GM19452 (cell line): Measurements from ENCODE around the gene CDHR5.

Experiments used
- ATAC-seq: cut with Tn5 transposase; IDR thresholded peaks from one replicate; pipeline ENCODE4 v1.9.1; 2021; ENCODE audit not compliant: unreplicated experiment

CDHR5 gene

GRCh38 chr11:611001-611996 lies 13.5 kb downstream of the CDHR5 start:
- no peak for ATAC-seq

GRCh38 chr11:610146-610801 lies 14.5 kb downstream of the CDHR5 start:
- ATAC-seq, result no peak

- ATAC-seq, result no peak
Measured at GRCh38 chr11:609341-609811, 15.4 kb downstream of the CDHR5 start.

GRCh38 chr11:608791-609251 lies 15.9 kb downstream of the CDHR5 start:
- no peak for ATAC-seq

DNA sequence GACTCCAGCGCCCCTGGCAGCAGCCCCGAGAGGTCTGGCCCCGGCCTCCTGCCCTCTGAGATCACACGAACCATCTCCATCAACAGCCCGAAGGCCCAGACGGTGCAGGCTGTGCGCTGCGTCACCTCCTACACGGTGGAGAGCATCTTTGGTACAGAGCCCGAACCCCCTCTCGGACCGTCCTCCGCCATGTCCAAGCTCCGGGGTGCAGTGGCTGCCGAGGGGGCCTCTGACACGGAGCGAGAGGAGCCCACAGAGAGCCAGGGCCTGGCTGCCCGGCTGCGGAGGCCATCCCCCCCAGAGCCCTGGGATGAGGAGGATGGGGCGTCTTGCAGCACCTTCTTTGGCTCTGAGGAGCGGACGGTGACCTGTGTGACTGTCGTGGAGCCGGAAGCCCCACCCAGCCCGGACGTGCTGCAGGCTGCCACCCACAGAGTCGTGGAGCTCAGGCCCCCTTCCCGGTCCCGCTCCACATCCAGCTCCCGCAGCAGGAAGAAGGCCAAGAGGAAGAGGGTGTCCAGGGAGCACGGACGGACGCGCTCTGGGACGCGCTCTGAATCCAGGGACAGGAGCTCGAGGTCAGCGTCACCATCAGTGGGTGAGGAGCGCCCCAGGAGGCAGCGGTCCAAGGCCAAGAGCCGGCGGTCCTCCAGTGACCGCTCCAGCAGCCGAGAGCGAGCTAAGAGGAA lies 16.6 kb downstream of the CDHR5 start:
- ATAC-seq, result no peak

DNA sequence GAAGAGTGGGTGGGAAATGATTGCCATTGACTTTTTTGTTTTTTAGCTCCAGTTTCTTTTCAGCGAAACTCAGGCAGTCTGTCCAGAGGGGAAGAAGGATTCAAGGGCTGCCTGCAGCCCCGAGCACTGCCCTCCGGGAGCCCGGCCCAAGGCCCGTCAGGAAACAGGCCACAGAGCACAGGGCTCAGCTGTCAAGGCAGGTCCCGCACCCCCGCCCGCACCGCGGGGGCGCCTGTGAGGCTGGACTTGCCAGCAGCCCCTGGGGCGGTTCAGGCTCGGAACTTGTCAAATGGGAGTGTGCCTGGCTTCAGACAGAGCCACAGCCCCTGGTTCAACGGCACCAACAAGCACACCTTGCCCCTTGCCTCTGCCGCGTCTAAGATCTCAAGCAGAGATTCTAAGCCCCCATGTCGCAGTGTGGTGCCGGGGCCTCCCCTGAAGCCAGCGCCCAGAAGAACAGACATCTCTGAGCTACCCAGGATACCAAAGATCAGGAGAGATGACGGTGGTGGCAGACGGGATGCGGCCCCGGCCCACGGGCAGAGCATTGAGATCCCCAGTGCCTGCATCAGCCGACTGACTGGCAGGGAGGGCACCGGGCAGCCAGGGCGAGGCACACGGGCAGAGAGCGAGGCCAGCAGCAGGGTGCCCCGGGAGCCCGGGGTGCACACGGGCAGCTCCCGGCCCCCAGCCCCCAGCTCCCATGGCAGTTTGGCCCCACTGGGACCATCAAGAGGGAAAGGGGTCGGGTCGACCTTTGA lies 17.6 kb downstream of the CDHR5 start:
- no peak for ATAC-seq

DNA sequence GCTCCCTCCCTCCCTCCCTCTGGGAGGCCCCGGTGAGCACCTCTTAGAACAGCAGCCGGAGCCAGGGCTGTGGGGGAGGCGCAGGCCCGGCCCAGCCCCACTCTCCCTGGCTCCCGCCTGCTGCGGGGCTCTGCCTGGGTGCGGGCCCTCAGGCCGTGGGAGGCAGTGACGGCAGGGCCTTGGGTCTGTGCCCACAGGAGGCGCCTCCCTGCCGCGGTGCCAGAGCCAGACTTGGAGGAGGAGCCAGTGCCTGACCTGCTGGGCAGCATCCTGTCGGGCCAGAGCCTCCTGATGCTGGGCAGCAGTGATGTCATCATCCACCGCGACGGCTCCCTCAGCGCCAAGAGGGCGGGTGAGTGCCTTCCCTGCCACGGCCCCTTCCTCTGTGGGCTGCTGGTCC lies 18.5 kb downstream of the CDHR5 start:
- no peak for ATAC-seq

DNA sequence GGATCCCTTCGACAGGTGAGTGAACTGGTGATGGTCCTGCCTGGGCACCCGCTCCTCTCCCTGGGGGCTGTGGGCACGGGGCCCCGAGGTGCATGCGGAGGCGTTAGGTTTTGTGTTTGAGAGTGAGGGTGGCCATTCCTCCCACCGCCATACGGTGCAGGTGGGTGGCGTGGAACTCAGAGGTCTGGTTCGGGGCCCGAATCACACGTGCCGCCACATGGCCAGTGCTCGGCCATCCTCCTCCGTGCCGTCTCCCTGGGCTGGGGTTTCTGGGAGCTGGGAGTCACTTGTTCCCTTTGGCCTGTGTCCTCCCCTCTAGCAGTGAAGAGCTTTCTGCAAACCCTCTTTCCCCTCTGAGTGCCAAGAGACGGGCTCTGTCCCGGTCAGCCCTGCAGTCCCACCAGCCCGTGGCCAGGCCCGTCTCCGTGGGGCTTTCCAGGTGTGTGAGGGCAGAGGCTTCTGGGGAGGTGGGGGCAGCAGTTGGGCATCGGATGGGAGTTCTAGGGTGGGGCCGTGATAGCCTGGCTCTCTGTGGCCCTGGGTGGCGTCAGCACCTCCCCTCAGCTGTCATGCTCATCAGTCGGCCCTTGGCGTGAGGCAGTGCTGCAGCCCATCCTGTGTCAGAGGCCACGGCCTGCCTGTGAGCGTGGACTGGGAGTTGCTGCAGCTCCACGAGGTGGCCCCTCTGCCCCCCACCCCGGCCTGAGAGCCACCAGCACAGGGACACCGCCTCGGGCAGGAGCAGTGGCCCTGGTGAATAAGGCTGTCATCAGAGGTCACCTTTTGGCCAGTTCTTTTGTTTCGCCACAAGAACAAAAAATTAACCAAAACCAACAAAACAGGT lies 19.2 kb downstream of the CDHR5 start:
- no peak for ATAC-seq

- no peak for ATAC-seq
Measured at GRCh38 chr11:603154-603553, 21.6 kb downstream of the CDHR5 start.

- no peak for ATAC-seq
Measured at GRCh38 chr11:601573-602245, 23.0 kb downstream of the CDHR5 start.

- ATAC-seq, result no peak
Measured at GRCh38 chr11:598005-598680, 26.6 kb downstream of the CDHR5 start.

DNA sequence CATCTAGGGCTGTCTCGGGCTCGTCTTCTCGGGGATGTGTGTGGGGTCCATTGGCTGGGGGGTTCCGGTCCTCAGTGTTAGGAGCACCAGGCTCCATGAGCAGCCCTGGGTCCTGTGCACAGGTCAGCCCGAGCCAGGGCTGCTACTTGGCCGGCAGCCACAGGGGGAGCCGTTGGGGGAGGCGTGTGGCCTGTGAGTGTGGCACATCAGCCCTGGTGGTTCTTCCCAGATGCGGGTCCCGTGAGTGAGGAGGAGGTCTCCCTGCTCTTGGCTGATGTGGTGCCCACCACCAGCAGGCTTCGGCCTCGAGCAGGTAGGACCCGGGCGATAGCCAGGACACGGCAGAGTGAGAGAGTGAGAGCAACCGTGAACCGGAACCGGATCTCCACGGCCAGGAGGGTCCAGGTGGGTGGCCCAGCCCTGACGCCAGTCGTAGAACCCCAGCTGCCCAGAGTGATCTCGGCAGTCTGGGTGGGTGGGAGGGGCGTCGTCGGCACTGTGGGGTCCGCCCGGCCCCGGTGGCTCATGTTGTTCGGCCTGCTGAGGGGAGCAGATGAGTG lies 27.5 kb downstream of the CDHR5 start:
- no peak for ATAC-seq

- ATAC-seq, result no peak
Measured at GRCh38 chr11:596374-596773, 28.4 kb downstream of the CDHR5 start.

DNA sequence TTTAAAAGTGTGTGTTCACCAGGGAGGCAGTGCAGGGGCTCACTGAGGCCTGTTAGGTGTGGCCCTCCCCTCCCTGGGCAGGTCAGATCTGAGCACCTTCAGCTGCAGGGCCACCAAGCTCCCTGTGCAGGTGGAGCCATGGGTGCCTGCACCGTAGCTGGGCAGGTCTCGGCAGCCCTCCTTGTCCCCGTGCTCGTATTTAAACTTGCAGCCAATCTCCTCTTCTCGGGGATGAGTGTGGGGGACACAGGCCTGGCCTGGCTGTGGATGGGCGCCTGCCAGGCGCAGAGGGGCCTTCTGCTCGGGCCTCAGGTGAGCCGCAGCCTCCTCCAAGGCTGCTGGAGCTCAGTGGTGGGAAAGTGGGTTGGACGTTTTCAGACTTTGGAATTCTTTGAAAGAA lies 29.4 kb downstream of the CDHR5 start:
- no peak for ATAC-seq

- ATAC-seq, result no peak
Measured at GRCh38 chr11:593347-593746, 31.4 kb downstream of the CDHR5 start.

DNA sequence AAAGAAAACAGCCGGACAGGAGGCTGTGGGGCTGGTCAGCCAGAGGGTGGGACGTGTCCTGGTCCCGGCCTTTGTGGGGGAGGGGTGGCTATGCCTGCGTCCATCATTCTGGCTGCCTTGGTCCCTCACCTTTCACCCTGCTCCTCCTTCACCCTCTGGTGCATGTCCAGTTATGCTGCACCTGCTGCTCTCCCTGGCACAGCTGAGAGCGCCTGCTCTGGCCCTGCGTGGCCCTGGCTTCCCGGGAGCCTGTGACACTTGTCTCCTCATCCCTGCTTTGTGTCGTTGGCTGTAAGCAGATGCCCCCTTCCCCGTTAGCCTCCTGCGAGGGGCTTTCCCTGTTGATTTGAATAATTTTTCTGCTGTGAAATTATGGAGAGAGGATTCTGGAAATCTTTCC lies 31.8 kb downstream of the CDHR5 start:
- ATAC-seq, result no peak

DNA sequence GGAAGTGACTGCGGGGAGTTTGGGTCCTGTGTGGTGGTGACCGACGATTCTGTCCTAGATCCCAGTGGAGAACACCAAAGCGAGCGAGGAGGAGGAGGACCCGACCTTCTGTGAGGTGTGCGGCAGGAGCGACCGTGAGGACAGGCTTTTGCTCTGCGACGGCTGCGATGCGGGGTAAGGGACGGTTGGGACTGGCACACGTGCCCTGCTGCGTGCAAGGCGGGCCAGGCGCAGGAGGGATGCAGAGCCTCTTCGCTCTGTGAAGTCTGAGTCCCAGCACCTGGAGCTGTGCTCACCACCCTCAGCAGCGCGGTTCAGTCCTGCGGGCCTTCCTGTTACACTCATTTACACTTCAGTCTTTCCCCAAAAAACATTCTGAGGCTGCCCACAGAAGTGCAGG lies 32.3 kb downstream of the CDHR5 start:
- no peak for ATAC-seq

- no peak for ATAC-seq
Measured at GRCh38 chr11:590997-591396, 33.8 kb downstream of the CDHR5 start.
